Fibroblast of mammary gland (primary cell): ENCODE results near the gene TARDBP.
"Not testable (repeated sequence)": the region's sequence is repeated elsewhere in the genome, so short reads cannot be mapped to it uniquely, and the experiment has no call there.

Experiments used
- DNase-seq: peaks from one replicate; pipeline ENCODE4 v3.0.0-alpha.2; 2010; ENCODE audit warnings: low read depth
- H3K4me3 ChIP-seq: 2 replicates; pipeline ENCODE4 v1.5.1; 2011; ENCODE audit warnings: low read depth, mild to moderate bottlenecking, low read length, moderate library complexity; ENCODE audit not compliant: control insufficient read depth
- TF ChIP-seq, protein P1 (sequence below): conservative IDR thresholded peaks from 2 replicates; pipeline ENCODE4 v1.5.1; 2011; ENCODE audit warnings: low read depth, low read length, inconsistent platforms; ENCODE audit not compliant: control insufficient read depth, insufficient read depth

The TARDBP gene

DNA sequence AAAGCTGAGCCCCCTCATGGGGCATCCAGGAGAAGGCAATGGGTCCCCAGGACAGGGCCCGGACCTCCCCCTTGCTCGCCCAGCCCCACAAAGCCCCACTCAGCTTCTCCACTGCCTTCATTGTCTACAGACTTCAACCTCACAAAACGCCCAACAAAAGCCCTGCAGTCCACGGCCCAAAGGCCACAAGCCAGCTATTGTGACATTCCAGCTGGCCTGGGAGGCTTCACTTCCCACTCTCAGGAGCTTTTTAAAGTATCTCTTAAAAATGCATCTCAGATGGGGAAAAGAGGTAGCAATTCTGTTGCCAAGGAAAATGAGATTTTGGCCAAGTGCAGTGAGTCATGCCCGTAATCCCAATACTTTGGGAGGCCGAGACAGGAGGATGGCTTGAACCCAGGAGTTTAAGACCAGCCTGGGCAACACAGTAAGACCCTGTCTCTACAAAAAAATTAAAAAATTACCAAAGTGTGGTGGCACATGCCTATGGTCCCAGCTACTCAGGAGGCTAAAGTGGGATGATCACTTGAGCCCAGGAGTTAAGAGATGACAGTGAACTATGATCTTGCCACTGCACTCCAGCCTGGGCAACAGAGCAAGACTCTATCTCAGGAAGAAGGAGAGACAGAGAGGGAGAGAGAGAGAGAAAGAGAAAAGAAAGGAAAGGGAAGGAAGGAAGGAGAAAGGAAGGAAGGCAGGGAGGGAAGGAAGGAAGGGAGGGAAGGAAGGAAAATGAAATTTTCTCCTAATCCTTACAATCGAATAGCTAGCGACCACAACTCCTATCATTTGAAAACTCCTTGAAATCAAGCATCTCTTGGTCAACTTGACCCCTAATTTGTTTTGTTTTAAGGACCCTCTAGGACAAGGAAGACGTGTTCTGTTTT, 31.4 kb upstream of the TARDBP start:
- TF ChIP-seq, protein P1, sequence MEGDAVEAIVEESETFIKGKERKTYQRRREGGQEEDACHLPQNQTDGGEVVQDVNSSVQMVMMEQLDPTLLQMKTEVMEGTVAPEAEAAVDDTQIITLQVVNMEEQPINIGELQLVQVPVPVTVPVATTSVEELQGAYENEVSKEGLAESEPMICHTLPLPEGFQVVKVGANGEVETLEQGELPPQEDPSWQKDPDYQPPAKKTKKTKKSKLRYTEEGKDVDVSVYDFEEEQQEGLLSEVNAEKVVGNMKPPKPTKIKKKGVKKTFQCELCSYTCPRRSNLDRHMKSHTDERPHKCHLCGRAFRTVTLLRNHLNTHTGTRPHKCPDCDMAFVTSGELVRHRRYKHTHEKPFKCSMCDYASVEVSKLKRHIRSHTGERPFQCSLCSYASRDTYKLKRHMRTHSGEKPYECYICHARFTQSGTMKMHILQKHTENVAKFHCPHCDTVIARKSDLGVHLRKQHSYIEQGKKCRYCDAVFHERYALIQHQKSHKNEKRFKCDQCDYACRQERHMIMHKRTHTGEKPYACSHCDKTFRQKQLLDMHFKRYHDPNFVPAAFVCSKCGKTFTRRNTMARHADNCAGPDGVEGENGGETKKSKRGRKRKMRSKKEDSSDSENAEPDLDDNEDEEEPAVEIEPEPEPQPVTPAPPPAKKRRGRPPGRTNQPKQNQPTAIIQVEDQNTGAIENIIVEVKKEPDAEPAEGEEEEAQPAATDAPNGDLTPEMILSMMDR, result no peak
- DNase-seq, result peak; percentile 56
- no peak overlapping the region for H3K4me3 ChIP-seq

- TF ChIP-seq, protein P1, result no peak
- DNase-seq, result no peak
Measured at GRCh38 chr1:10986525-10986890, 25.9 kb upstream of the TARDBP start.

GRCh38 chr1:10987840-10988417, 24.5 kb upstream of the TARDBP start:
- no peak overlapping the region for H3K4me3 ChIP-seq
- DNase-seq, result no peak
- TF ChIP-seq, protein P1, result no peak

More at GRCh38 chr1:10986525-10986890, 25.9 kb upstream of the TARDBP start:
- no peak overlapping the region for H3K4me3 ChIP-seq

- TF ChIP-seq, protein P1, result no peak
- no peak overlapping the region for H3K4me3 ChIP-seq
- no peak for DNase-seq
Measured at GRCh38 chr1:10989095-10989494, 23.4 kb upstream of the TARDBP start.

GRCh38 chr1:10989920-10990516, 22.4 kb upstream of the TARDBP start:
- DNase-seq, H3K4me3 ChIP-seq: not testable (repeated sequence)

DNA sequence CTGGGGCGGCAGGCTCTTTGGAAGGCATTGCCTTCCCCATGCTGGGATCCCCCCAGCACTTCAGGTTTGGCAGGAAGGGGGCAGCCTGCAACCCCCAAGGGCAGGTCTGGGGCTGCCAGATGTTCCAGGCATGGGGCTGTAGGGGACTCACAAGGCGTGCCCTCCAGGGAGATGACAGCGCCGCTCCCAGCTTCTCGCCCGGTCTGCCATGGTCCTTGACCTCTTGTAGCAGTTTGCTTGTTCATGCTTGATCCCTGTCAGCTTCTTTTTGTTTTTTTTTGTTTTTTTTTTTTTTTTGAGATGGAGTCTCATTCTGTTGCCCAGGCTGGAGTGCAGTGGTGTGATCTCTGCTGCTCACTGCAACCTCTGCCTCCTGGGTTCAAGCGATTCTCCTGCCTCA, 21.6 kb upstream of the TARDBP start:
- DNase-seq, result no peak
- TF ChIP-seq, protein P1, result no peak

GRCh38 chr1:10992004-10992403, 20.4 kb upstream of the TARDBP start:
- H3K4me3 ChIP-seq, DNase-seq: not testable (repeated sequence)

More for the DNA sequence above, 21.6 kb upstream of the TARDBP start:
- no peak overlapping the region for H3K4me3 ChIP-seq
